GM19452 (cell line): ENCODE results near the gene PBXIP1.
"Not testable (repeated sequence)": the region's sequence is repeated elsewhere in the genome, so short reads cannot be mapped to it uniquely, and the experiment has no call there.

ENCODE experiments used
- ATAC-seq: cut with Tn5 transposase; IDR thresholded peaks from one replicate; pipeline ENCODE4 v1.9.1; 2021; ENCODE audit not compliant: unreplicated experiment

PBXIP1 gene

GRCh38 chr1:154994591-154994990, 38.7 kb upstream of the PBXIP1 start:
- no peak for ATAC-seq

- no peak for ATAC-seq
Measured at GRCh38 chr1:154994269-154994587, 38.3 kb upstream of the PBXIP1 start.

DNA sequence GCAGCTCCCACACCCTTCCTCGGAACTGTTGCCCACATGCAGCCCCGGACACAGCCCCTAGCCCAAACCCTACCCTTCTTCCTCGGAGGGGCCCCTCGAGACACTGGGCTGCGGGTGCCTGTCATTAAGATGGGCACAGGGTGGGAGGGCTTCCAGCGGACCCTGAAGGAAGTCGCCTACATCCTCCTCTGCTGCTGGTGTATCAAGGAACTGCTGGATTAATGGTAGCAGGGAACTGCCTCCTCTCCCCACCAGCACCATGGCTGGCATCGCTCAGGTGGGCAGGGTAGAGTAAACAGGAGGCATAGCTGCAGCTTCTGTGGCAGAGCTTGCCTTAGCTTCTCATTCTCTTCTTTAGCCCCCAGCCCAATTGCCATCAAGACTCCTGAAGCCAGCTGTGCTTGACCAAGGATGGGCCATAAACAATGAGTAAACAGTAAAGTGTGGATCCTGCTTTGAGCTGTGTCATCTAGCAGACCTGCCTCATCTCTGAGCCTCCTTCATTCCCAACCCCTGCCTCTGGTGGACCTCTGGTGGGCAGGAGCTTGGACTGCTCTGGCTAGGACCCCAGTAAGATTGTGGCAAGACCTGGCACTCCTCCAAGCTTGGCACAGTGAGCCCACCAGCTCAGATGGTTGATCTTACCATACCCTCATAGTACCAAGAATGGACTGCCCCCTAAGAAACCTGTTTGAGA, 37.8 kb upstream of the PBXIP1 start, which contains the start of gene LENEP:
LENEP (plus strand) TSS at position 15 of the 697 bp plus-strand sequence; CDS start at position 37, 22 bp downstream.
- no peak for ATAC-seq

- no peak for ATAC-seq
Measured at GRCh38 chr1:154992721-154993571, 37.0 kb upstream of the PBXIP1 start.

- ATAC-seq, result no peak
Measured at GRCh38 chr1:154990276-154990675, 34.4 kb upstream of the PBXIP1 start.

- no peak for ATAC-seq
Measured at GRCh38 chr1:154989195-154989860, 33.4 kb upstream of the PBXIP1 start.

GRCh38 chr1:154988058-154988954, 32.4 kb upstream of the PBXIP1 start:
- ATAC-seq, result no peak

- ATAC-seq, result no peak
Measured at GRCh38 chr1:154987326-154987725, 31.4 kb upstream of the PBXIP1 start.

DNA sequence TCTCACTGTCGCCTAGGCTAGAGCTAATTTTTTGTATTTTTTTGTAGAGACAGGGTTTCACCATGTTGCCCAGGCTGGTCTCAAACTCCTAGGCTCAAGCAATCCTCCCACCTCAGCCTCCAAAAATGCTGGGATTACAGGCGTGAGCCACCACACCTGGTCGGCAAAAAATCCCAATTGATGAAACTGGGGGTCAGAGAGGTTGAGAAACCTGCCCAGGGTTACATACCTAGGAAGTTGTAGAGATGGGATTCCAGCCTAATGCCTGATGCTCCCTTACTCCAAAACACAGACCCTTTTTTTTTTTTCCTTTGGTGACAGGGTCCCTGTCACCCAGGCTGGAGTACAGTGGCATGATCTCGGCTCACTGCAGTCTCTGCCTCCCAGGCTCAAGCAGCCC, 30.8 kb upstream of the PBXIP1 start:
- ATAC-seq, result not testable (repeated sequence)

DNA sequence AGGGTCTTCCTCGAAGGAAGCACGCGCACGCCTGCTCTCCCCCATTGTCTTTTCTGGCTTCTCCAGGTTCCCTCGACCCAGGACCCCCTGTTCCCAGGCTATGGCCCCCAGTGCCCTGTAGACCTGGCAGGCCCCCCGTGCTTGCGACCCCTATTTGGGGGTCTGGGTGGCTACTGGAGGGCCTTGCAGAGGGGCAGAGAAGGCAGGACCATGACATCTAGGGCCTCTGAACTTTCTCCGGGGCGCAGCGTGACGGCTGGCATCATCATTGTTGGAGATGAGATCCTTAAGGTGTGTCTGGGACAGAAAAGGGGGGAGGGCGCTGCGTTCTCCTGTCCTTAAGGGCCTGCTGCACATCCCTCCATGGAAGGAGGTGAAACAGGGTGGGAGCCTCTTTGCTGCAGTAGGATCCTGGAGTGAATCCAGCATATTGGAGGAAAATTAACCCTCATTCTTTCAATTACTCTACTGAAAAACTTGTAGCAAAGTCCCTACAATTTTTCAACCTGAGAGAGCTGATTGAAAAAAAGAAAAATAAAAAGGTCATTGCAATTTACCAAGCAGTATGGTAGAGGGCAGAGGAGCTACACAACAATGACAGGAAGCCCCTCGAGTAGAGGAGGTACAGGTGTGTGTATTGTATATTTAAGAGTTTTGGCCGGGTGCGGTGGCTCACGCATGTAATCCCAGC, 28.0 kb upstream of the PBXIP1 start:
- no peak for ATAC-seq

GRCh38 chr1:154982897-154983648, 27.2 kb upstream of the PBXIP1 start, which contains the start of gene FLAD1:
TSS of gene FLAD1 (plus strand) at chr1:154983344. CDS start at chr1:154983695, 351 bp downstream.
- peak; percentile 95 for ATAC-seq

GRCh38 chr1:154982341-154982740, 26.4 kb upstream of the PBXIP1 start:
- no peak for ATAC-seq

DNA sequence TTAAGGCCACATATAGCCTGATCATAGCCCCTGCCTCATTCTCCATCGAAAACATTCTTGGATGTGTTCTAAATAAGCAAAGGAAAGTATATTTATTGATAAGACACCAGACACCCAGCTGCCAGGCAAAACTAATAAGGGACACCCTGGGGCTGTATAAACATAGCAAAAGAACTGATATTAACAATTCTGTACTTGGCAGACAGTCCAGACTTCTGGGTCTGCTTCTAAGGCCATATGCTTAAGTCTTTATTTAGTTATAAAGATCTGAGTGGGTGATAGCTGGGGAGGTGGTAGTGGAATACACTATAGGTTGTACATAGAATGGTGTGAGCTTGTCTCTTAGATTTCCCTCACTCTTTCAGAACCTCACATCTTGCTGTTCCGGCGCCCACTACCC, 22.5 kb upstream of the PBXIP1 start:
- ATAC-seq, result no peak

GRCh38 chr1:154977762-154978161, 21.9 kb upstream of the PBXIP1 start:
- ATAC-seq, result not testable (repeated sequence)

GRCh38 chr1:154975409-154976059, 19.6 kb upstream of the PBXIP1 start:
- ATAC-seq, result no peak

DNA sequence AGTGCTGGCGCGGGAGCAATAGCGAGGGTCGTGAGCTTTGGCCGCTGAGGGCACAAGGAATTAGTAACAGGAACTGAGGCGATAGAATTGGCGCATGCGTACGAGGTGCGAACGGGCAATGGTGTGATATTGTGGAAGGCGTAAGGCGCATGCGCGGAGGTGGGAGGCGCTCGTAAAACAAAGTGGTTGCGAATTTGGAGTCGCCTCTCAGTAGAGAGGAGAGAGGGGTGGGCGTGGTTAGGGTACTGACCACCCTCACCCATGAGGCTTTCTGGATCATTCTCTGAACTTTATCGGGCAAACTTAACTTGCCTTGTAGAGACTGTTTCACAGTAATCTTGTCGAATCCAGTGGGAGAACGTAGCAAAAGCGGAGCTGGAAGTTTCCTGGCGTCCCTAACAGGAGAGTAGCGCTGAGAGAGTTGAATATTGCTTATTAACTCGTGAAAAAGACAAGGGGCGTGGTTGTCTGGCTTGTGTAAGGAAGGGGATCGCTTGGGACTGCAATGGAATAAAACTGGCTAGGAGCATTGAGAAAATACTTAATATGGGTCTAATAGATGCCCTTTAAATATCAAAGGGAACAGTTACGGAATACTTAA, 19.0 kb upstream of the PBXIP1 start:
- peak; percentile 43 for ATAC-seq

DNA sequence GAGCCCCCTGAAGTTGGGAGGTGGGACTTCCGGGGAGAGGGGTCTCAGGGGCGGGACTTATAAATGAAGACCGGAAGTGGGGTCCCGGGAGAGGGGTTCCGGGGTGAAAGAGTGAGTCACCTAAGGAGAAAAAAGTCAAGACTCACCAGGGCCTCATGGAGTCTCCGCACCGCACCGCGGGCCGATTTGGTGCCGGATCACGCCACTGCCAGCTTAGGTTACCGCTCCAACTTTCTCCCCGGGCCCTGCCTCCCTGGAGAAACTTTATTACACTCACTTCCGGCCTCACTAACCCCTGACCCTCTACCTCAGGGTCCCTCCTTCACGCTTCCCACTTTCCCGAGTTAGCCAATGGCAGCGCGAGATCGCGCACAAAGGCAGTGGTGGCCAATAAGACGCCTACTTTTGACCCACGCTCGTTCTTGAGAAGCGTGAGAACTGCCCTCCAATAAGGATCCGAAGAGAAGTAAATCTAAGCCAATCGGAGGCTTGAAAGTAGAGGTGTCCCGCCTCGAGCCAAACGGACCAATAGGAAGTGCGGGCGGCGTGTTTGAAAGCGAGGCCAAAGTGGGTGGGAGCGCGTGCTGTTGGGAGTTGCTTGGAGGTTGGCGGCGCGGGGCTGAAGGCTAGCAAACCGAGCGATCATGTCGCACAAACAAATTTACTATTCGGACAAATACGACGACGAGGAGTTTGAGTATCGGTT, 18.4 kb upstream of the PBXIP1 start, which contains the start of gene CKS1B:
CKS1B (plus strand) TSS at position 580 of the 706 bp plus-strand sequence; CDS start at position 645, 65 bp downstream.
- peak; percentile 74 for ATAC-seq
